ENCODE data around the gene PDK2. TPM values are rescaled to one million over a fixed set of nuclear protein-coding genes. Genes with fewer than 3 reads are reported as not detected.

The PDK2 gene
- total RNA-seq, 1 donor from 2014 or later = 44.9 TPM

GRCh38 chr17:50080096-50080480, 15.1 kb upstream of the PDK2 start:
- Mint-ChIP-seq H3K4me1 (ENCODE audit: unreplicated experiment) (no peaks in the 10 kb centered on the region), H3K27me3 (peaks cover 3% of the 10 kb centered on the region), H3K27ac (no peak overlapping the region), H3K36me3 (no peaks in the 10 kb centered on the region), H3K9me3 (no peaks in the 10 kb centered on the region), H3K4me3 (no peak overlapping the region)
- DNase-seq (ENCODE audit: extremely low spot score, unreplicated experiment) = no peak
- no peak for TF ChIP-seq CTCF (conservative IDR thresholded peaks at IDR 0.05)

GRCh38 chr17:50080827-50081226, 14.3 kb upstream of the PDK2 start:
- H3K9me3 Mint-ChIP-seq = no peaks in the 10 kb centered on the region
- no peak for TF ChIP-seq CTCF (conservative IDR thresholded peaks at IDR 0.05)
- H3K4me1 Mint-ChIP-seq (ENCODE audit: unreplicated experiment) = no peaks in the 10 kb centered on the region
- H3K4me3 Mint-ChIP-seq = no peak overlapping the region
- H3K36me3 Mint-ChIP-seq = no peaks in the 10 kb centered on the region
- peaks cover under 1% of the 10 kb centered on the region for H3K27me3 Mint-ChIP-seq
- no peak overlapping the region for H3K27ac Mint-ChIP-seq
- DNase-seq (ENCODE audit: extremely low spot score, unreplicated experiment) = no peak

- H3K27ac Mint-ChIP-seq = no peak overlapping the region
- no peaks in the 10 kb centered on the region for H3K36me3 Mint-ChIP-seq
- DNase-seq (ENCODE audit: extremely low spot score, unreplicated experiment) = no peak
- no peaks in the 10 kb centered on the region for H3K27me3 Mint-ChIP-seq
- no peak for TF ChIP-seq CTCF (conservative IDR thresholded peaks at IDR 0.05)
- H3K9me3 Mint-ChIP-seq = no peaks in the 10 kb centered on the region
- H3K4me3 Mint-ChIP-seq = no peak overlapping the region
- no peaks in the 10 kb centered on the region for H3K4me1 Mint-ChIP-seq (ENCODE audit: unreplicated experiment)
Observed at GRCh38 chr17:50081757-50082156, 13.4 kb upstream of the PDK2 start.

- no peaks in the 10 kb centered on the region for H3K4me1 Mint-ChIP-seq (ENCODE audit: unreplicated experiment)
- no peak for DNase-seq (ENCODE audit: extremely low spot score, unreplicated experiment)
Observed at GRCh38 chr17:50087246-50087911, 7.8 kb upstream of the PDK2 start.

GRCh38 chr17:50087912-50088405, 7.2 kb upstream of the PDK2 start:
- Mint-ChIP-seq H3K27me3 (no peaks in the 10 kb centered on the region), H3K36me3 (no peaks in the 10 kb centered on the region), H3K27ac (no peak overlapping the region), H3K4me3 (no peak overlapping the region), H3K4me1 (ENCODE audit: unreplicated experiment) (no peaks in the 10 kb centered on the region), H3K9me3 (no peaks in the 10 kb centered on the region)
- DNase-seq (ENCODE audit: extremely low spot score, unreplicated experiment) = no peak
- TF ChIP-seq CTCF (conservative IDR thresholded peaks at IDR 0.05) = no peak

More at GRCh38 chr17:50087246-50087911, 7.8 kb upstream of the PDK2 start:
- Mint-ChIP-seq H3K9me3 (no peaks in the 10 kb centered on the region), H3K36me3 (no peaks in the 10 kb centered on the region), H3K4me3 (no peak overlapping the region), H3K27ac (no peak overlapping the region), H3K27me3 (no peaks in the 10 kb centered on the region)
- TF ChIP-seq CTCF (conservative IDR thresholded peaks at IDR 0.05) = peak; percentile 97

All from type B pancreatic cell (in vitro differentiated cells).